Activated CD4-positive, alpha-beta T cell treated with anti-CD3 and anti-CD28 coated beads for 36 hours (primary cell): Measurements from ENCODE around the gene PSMD3. TPM values are rescaled to one million over a fixed set of nuclear protein-coding genes. Genes with fewer than 3 reads are reported as not detected.

Experiments used
- ATAC-seq: fragments of 200-7000 bp; cut with Tn5 transposase; one replicate; pipeline ENCODE4 v1.10.0; 2021; ENCODE audit warnings: mild to moderate bottlenecking, moderate library complexity
- CTCF ChIA-PET: fragments of 350-600 bp; sonication (Branson Sonifier 250); formaldehyde crosslinking; loops from one replicate; lab custom pipeline; 2021; ENCODE audit warnings: antibody characterized with exemption; lab: Charles Lee
- POLR2A ChIA-PET: fragments of 350-600 bp; sonication (Branson Sonifier 250); formaldehyde crosslinking; loops from one replicate; lab custom pipeline; 2021; ENCODE audit warnings: antibody characterized with exemption, inconsistent platforms; lab: Charles Lee
- DNase-seq: peaks from one replicate; pipeline ENCODE4 v3.0.0-alpha.2; 2020
- H3K27ac Mint-ChIP-seq: one replicate; pipeline ENCODE4 v1.8.0; 2021; ENCODE audit warnings: mixed read lengths
- H3K27me3 Mint-ChIP-seq: one replicate; pipeline ENCODE4 v1.8.0; 2021; ENCODE audit warnings: mixed read lengths
- H3K36me3 Mint-ChIP-seq: one replicate; pipeline ENCODE4 v1.8.0; 2021; ENCODE audit warnings: low read depth, mixed read lengths
- H3K4me1 Mint-ChIP-seq: one replicate; pipeline ENCODE4 v1.8.0; 2021; ENCODE audit warnings: mixed read lengths
- H3K4me3 Mint-ChIP-seq: one replicate; pipeline ENCODE4 v1.8.0; 2021; ENCODE audit warnings: mild to moderate bottlenecking, moderate library complexity, mixed read lengths
- H3K9me3 Mint-ChIP-seq: one replicate; pipeline ENCODE4 v1.8.0; 2021; ENCODE audit warnings: low read depth, mixed read lengths
- intact Hi-C, 2 experiments: fragments of 100-400 bp; cut with DNase I in 1 of 2; cut with micrococcal nuclease in 1 of 2; formaldehyde crosslinking; loops; one replicate each; pipeline versions ENCODE4 v1.14.2 to v1.15.1; 2022 to 2024; cut with DNase I, micrococcal nuclease
- microRNA-seq: library from miRNA; unstranded; fragments of <30 nt; microRNA quantifications from one replicate; pipeline ENCODE4 v1.2.0, GENCODE V29; 2021; ENCODE audit warnings: borderline replicate concordance
- total RNA-seq, 2 experiments: library from RNA; stranded (reverse); gene quantifications; one replicate each; pipeline ENCODE4 v1.2.3, GENCODE V29; 2021

Gene PSMD3
- total RNA-seq, 2 experiments from 2014 or later = 141 to 146 TPM

GRCh38 chr17:40032322-40033320, 52.0 kb downstream of the PSMD3 start:
- Mint-ChIP-seq H3K9me3 (no peaks in the 10 kb centered on the region), H3K27me3 (no peaks in the 10 kb centered on the region), H3K4me3 (no peak overlapping the region), H3K27ac (no peak overlapping the region), H3K4me1 (no peaks in the 10 kb centered on the region), H3K36me3 (peaks cover 19% of the 10 kb centered on the region)
- intact Hi-C loops = no loop called here
- no peak for ATAC-seq
- ChIA-PET POLR2A (interaction anchor here (0.6 kb wide), 1 partner anchor 568 kb away, joined by 3 read pairs; no protein-coding TSS in a partner anchor), CTCF (interaction anchor here (0.5 to 1.4 kb wide), 3 partner anchors 9 to 71 kb away, joined by 3 to 6 read pairs (median 5); partner anchors contain the start of gene CSF3)
- no peak for DNase-seq

- intact Hi-C loops = no loop called here
- Mint-ChIP-seq H3K4me3 (no peak overlapping the region), H3K27ac (no peak overlapping the region), H3K4me1 (no peaks in the 10 kb centered on the region), H3K36me3 (peaks cover 18% of the 10 kb centered on the region), H3K9me3 (no peaks in the 10 kb centered on the region), H3K27me3 (no peaks in the 10 kb centered on the region)
- DNase-seq (no peak), ATAC-seq (no peak)
- CTCF ChIA-PET = interaction anchor here (0.6 to 1.2 kb wide), 2 partner anchors 9 to 51 kb away, joined by 3 to 4 read pairs; no protein-coding TSS in a partner anchor
- POLR2A ChIA-PET = interaction anchor here (0.6 kb wide), 1 partner anchor 569 kb away, joined by 3 read pairs; no protein-coding TSS in a partner anchor
Measured at GRCh38 chr17:40033339-40033738, 52.7 kb downstream of the PSMD3 start.

- no peak overlapping the region for H3K4me3 Mint-ChIP-seq
- intact Hi-C loops = loop anchor here in 1 of 2 experiments (5.0 kb wide), 1 partner anchor 133 kb away; no protein-coding TSS in a partner anchor
- CTCF ChIA-PET = interaction anchor here (0.7 to 2.2 kb wide), 6 partner anchors 17 to 411 kb away, joined by 3 to 8 read pairs (median 3); no protein-coding TSS in a partner anchor
- POLR2A ChIA-PET = no interaction called here
- no peaks in the 10 kb centered on the region for H3K27me3 Mint-ChIP-seq
- H3K4me1 Mint-ChIP-seq = no peaks in the 10 kb centered on the region
- no peak for DNase-seq
- no peak for ATAC-seq
- H3K9me3 Mint-ChIP-seq = no peaks in the 10 kb centered on the region
- H3K27ac Mint-ChIP-seq = no peak overlapping the region
- peaks cover 8% of the 10 kb centered on the region for H3K36me3 Mint-ChIP-seq
Measured at GRCh38 chr17:40034426-40035161, 54.0 kb downstream of the PSMD3 start.

GRCh38 chr17:40035162-40035559, 54.6 kb downstream of the PSMD3 start:
- intact Hi-C loops = loop anchor here in 1 of 2 experiments (5.0 kb wide), 1 partner anchor 132 kb away; no protein-coding TSS in a partner anchor
- peaks cover 5% of the 10 kb centered on the region for H3K36me3 Mint-ChIP-seq
- CTCF ChIA-PET = interaction anchor here (0.7 to 2.2 kb wide), 8 partner anchors 17 to 412 kb away, joined by 3 to 8 read pairs (median 3); partner anchors contain the start of gene MED24
- H3K27ac Mint-ChIP-seq = no peak overlapping the region
- H3K9me3 Mint-ChIP-seq = no peaks in the 10 kb centered on the region
- no peaks in the 10 kb centered on the region for H3K4me1 Mint-ChIP-seq
- DNase-seq = peak; percentile 34
- H3K27me3 Mint-ChIP-seq = no peaks in the 10 kb centered on the region
- no peak overlapping the region for H3K4me3 Mint-ChIP-seq
- ATAC-seq = no peak
- POLR2A ChIA-PET = no interaction called here

GRCh38 chr17:40038882-40039513, 58.4 kb downstream of the PSMD3 start:
- POLR2A ChIA-PET = no interaction called here
- H3K27me3 Mint-ChIP-seq = no peaks in the 10 kb centered on the region
- ATAC-seq = no peak
- H3K9me3 Mint-ChIP-seq = no peaks in the 10 kb centered on the region
- H3K36me3 Mint-ChIP-seq = peaks cover 12% of the 10 kb centered on the region
- H3K4me3 Mint-ChIP-seq = no peak overlapping the region
- intact Hi-C loops = loop anchor here in 1 of 2 experiments (5.0 kb wide), 1 partner anchor 128 kb away; no protein-coding TSS in a partner anchor
- H3K27ac Mint-ChIP-seq = no peak overlapping the region
- CTCF ChIA-PET = interaction anchor here (1.0 to 3.8 kb wide), 6 partner anchors 12 to 136 kb away, joined by 3 to 26 read pairs (median 3); partner anchors contain the start of gene MED24
- no peaks in the 10 kb centered on the region for H3K4me1 Mint-ChIP-seq
- no peak for DNase-seq

- no peak overlapping the region for H3K27ac Mint-ChIP-seq
- POLR2A ChIA-PET = interaction anchor here (2.0 kb wide), 1 partner anchor 13 kb away, joined by 7 read pairs; the partner anchor contains the start of gene MED24
- no peak overlapping the region for H3K4me3 Mint-ChIP-seq
Measured at GRCh38 chr17:40041196-40041595, 60.6 kb downstream of the PSMD3 start.

More at GRCh38 chr17:40041196-40041595, 60.6 kb downstream of the PSMD3 start:
- CTCF ChIA-PET = interaction anchor here (1.2 kb wide), 1 partner anchor 15 kb away, joined by 4 read pairs; no protein-coding TSS in a partner anchor
- intact Hi-C loops = no loop called here
- DNase-seq = no peak
- no peaks in the 10 kb centered on the region for H3K27me3 Mint-ChIP-seq
- ATAC-seq = no peak
- peaks cover 12% of the 10 kb centered on the region for H3K36me3 Mint-ChIP-seq
- H3K4me1 Mint-ChIP-seq = no peaks in the 10 kb centered on the region
- H3K9me3 Mint-ChIP-seq = no peaks in the 10 kb centered on the region

Small RNAs within 50 kb of the gene (microRNA-seq; reads per million reads assigned to microRNA genes)
- 1.1 reads per million for gene MIR6884

Other genes starting within 250 kb of the PSMD3 start
- 1 to 10 TPM; 2.0 to 3.3 TPM for gene GRB7, start 242.9 kb upstream of the PSMD3 start, total RNA-seq
- 10 to 100 TPM; 37.6 to 50.4 TPM for gene IKZF3, start 116.5 kb upstream of the PSMD3 start, total RNA-seq
- gene ZPBP2, start 112.6 kb upstream of the PSMD3 start, total RNA-seq = under 1 TPM; 0.19 to 0.34 TPM
- gene GSDMB, start 62.2 kb upstream of the PSMD3 start, total RNA-seq = 10 to 100 TPM; 17.7 to 18.5 TPM
- gene ORMDL3, start 53.2 kb upstream of the PSMD3 start, total RNA-seq = 10 to 100 TPM; 46.8 to 64.9 TPM
- not detected for gene LRRC3C, start 53.1 kb upstream of the PSMD3 start, total RNA-seq
- 1 to 10 TPM in 1 of 2 experiments, under 1 TPM in 1; 0.98 to 1.1 TPM for gene GSDMA, start 17.8 kb upstream of the PSMD3 start, total RNA-seq
- not detected for gene CSF3, start 34.6 kb downstream of the PSMD3 start, total RNA-seq
- gene MED24, start 73.6 kb downstream of the PSMD3 start, total RNA-seq = 100 to 1,000 TPM in 1 of 2 experiments, 10 to 100 TPM in 1; 97.4 to 110 TPM
- gene THRA, start 82.2 kb downstream of the PSMD3 start, total RNA-seq = 10 to 100 TPM; 12.9 to 13.1 TPM
- gene NR1D1, start 119.8 kb downstream of the PSMD3 start, total RNA-seq = 1 to 10 TPM; 5.2 to 5.4 TPM
- 10 to 100 TPM; 81.7 to 89.6 TPM for gene MSL1, start 141.2 kb downstream of the PSMD3 start, total RNA-seq
- 100 to 1,000 TPM in 1 of 2 experiments, 10 to 100 TPM in 1; 88.3 to 104 TPM for gene CASC3, start 159.7 kb downstream of the PSMD3 start, total RNA-seq
- gene RAPGEFL1, start 196.7 kb downstream of the PSMD3 start, total RNA-seq = 1 to 10 TPM; 5.1 to 6.2 TPM
- 10 to 100 TPM; 18.4 to 23.6 TPM for gene WIPF2, start 238.5 kb downstream of the PSMD3 start, total RNA-seq